HL-60 (cell line): Measurements from ENCODE around the gene FYB2.

ENCODE experiments used
- DNase-seq, 2 experiments: peaks; one replicate each; pipeline ENCODE4 v3.0.0-alpha.2; 2010 to 2020; ENCODE audit warnings: low read depth in 1 of 2, low spot score in 1 of 2
- H3K27ac ChIP-seq: fragments of 250-450 bp; sonication (Bioruptor Pico); replicated peaks from 2 replicates; pipeline ENCODE4 v1.5.1; 2020; ENCODE audit warnings: mild to moderate bottlenecking, moderate library complexity
- H3K27me3 ChIP-seq: fragments of 250-450 bp; sonication (Bioruptor Pico); 2 replicates; pipeline ENCODE4 v1.5.1; 2021; ENCODE audit warnings: mild to moderate bottlenecking, moderate library complexity; ENCODE audit not compliant: insufficient read depth, poor library complexity, severe bottlenecking
- H3K4me3 ChIP-seq: replicated peaks from 2 replicates; pipeline ENCODE4 v1.5.1; 2011; ENCODE audit warnings: mild to moderate bottlenecking, control low read depth, low read length; ENCODE audit not compliant: insufficient read depth
- CTCF ChIP-seq: IDR thresholded peaks from one replicate; pipeline ENCODE4 v1.5.1; 2011; ENCODE audit warnings: low read length, control low read depth, inconsistent platforms; ENCODE audit not compliant: insufficient read depth
- GABPA ChIP-seq: IDR thresholded peaks from 2 replicates; pipeline ENCODE4 v1.6.1; 2012; ENCODE audit warnings: low read depth
- POLR2AphosphoS5 ChIP-seq: IDR thresholded peaks from 2 replicates; pipeline ENCODE4 v1.6.1; 2012; ENCODE audit warnings: low read depth
- SPI1 ChIP-seq: IDR thresholded peaks from 2 replicates; pipeline ENCODE4 v1.6.1; 2012; ENCODE audit warnings: low read depth, mild to moderate bottlenecking, borderline replicate concordance
- TF ChIP-seq, protein P1 (sequence below): IDR thresholded peaks from 2 replicates; pipeline ENCODE4 v1.6.1; 2012; ENCODE audit warnings: low read depth; ENCODE audit not compliant: insufficient replicate concordance

Gene FYB2

DNA sequence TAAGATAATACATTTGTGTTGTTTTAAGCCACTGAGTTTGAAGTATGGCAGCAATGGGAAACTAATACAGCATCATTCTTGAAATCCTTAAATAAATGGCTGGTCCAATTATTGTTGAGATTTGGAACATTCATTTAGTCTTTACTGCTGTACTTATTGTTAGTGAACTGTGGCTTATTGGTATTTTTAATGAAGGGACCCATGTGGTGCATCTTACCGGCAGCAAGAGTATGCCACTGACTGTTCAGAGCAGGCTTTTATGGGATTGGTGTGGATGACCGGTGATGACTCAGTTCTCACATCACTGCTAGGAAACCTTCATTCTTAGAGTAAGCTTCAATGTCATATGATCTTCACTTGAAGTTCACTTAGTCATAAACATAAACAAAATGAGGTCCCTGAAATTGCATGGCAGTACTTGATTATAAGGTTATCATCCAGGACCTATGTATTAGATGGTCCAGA is 142.6 kb downstream of the FYB2 start:
- H3K4me3 ChIP-seq: no peak overlapping the region
- TF ChIP-seq POLR2AphosphoS5 (no peak), CTCF (no peak), GABPA (no peak), SPI1 (no peak)
- TF ChIP-seq, protein P1, sequence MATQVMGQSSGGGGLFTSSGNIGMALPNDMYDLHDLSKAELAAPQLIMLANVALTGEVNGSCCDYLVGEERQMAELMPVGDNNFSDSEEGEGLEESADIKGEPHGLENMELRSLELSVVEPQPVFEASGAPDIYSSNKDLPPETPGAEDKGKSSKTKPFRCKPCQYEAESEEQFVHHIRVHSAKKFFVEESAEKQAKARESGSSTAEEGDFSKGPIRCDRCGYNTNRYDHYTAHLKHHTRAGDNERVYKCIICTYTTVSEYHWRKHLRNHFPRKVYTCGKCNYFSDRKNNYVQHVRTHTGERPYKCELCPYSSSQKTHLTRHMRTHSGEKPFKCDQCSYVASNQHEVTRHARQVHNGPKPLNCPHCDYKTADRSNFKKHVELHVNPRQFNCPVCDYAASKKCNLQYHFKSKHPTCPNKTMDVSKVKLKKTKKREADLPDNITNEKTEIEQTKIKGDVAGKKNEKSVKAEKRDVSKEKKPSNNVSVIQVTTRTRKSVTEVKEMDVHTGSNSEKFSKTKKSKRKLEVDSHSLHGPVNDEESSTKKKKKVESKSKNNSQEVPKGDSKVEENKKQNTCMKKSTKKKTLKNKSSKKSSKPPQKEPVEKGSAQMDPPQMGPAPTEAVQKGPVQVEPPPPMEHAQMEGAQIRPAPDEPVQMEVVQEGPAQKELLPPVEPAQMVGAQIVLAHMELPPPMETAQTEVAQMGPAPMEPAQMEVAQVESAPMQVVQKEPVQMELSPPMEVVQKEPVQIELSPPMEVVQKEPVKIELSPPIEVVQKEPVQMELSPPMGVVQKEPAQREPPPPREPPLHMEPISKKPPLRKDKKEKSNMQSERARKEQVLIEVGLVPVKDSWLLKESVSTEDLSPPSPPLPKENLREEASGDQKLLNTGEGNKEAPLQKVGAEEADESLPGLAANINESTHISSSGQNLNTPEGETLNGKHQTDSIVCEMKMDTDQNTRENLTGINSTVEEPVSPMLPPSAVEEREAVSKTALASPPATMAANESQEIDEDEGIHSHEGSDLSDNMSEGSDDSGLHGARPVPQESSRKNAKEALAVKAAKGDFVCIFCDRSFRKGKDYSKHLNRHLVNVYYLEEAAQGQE: no peak
- H3K27me3 ChIP-seq: no peaks in the 10 kb centered on the region
- no peak for DNase-seq
- no peak overlapping the region for H3K27ac ChIP-seq

GRCh38 chr1:56675763-56676162 is 143.4 kb downstream of the FYB2 start:
- TF ChIP-seq POLR2AphosphoS5 (no peak), GABPA (no peak), CTCF (no peak)
- TF ChIP-seq, protein P1: no peak
- DNase-seq: no peak
- no peak overlapping the region for H3K4me3 ChIP-seq
- H3K27ac ChIP-seq: no peak overlapping the region
- no peaks in the 10 kb centered on the region for H3K27me3 ChIP-seq

- Histone ChIP-seq H3K4me3 (no peak overlapping the region), H3K27ac (no peak overlapping the region), H3K27me3 (no peaks in the 10 kb centered on the region)
- no peak for TF ChIP-seq SPI1
- TF ChIP-seq GABPA: no peak
- TF ChIP-seq, protein P1: no peak
- no peak for TF ChIP-seq POLR2AphosphoS5
- DNase-seq: no peak
Observed at GRCh38 chr1:56672579-56672978, 146.6 kb downstream of the FYB2 start.

DNA sequence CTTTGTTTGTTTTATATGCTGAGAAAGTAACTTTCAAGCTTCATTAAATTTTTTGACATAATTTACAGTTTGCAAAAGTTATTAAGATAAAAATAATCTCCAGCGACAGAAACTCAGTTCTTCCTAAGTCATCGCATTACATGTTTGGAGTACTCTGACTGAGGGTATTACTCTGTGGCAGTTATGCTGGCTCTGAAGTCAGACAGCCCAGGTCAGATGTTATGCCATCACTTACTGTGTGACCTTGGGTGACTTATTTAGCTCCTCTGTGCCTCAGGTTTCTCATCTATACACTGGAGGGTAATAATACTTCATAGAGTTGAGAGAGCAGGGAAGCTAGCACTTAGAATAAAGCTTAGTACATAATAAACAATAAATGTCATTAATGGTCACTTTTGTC is 147.7 kb downstream of the FYB2 start:
- Histone ChIP-seq H3K27me3 (no peaks in the 10 kb centered on the region), H3K27ac (no peak overlapping the region), H3K4me3 (no peak overlapping the region)
- TF ChIP-seq, protein P1: no peak
- TF ChIP-seq POLR2AphosphoS5 (no peak), SPI1 (no peak), GABPA (no peak), CTCF (no peak)
- no peak for DNase-seq
